Hypothalamus (tissue), 51 donors: ENCODE results near the gene CCNA2.

Experiments
- DNase-seq, 51 donors: peaks; one replicate each; lab custom pipeline; 2025; lab: John Stamatoyannopoulos, UW

CCNA2 gene

GRCh38 chr4:121778991-121779628 is 44.6 kb downstream of the CCNA2 start:
- DNase-seq = no peak

- no peak for DNase-seq
Observed at GRCh38 chr4:121777625-121778024, 46.1 kb downstream of the CCNA2 start.

DNA sequence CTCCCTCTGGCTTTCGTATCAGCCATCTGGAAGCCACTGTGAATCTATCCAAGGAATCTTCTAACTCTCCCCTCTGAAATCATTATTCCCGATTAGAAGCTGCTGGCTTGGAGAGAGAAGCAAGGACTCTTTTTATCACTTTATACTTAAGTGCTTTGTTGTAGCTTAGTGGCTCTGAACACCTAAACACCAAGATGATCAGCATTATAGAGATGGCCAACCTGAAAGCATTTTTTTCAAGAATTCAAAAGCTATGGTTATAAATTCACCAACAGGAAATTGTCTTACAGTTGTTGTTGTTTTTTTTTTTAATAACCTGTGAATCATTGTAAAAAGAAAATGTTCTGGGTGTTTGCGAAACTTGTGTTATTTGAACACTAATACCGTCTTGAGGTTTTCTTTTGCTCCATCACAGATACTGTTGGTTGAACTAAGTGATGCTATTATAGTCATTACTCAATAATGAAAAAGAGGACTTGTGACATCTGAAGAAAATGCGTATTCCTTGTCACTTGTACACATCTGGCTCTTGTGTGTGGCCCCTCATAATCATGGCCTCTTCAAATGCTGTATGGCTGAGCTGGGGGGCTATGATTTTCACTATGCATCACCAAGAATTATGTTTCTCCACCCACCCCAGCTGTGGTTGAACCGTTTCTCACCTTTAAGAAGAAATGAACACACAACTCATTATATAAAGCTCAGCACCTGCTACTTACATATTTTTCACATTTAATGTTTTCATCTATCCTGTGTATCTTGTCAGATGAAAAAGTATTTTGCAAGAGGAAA is 46.9 kb downstream of the CCNA2 start:
- no peak for DNase-seq

- DNase-seq = no peak
Observed at GRCh38 chr4:121773883-121774282, 49.8 kb downstream of the CCNA2 start.

DNA sequence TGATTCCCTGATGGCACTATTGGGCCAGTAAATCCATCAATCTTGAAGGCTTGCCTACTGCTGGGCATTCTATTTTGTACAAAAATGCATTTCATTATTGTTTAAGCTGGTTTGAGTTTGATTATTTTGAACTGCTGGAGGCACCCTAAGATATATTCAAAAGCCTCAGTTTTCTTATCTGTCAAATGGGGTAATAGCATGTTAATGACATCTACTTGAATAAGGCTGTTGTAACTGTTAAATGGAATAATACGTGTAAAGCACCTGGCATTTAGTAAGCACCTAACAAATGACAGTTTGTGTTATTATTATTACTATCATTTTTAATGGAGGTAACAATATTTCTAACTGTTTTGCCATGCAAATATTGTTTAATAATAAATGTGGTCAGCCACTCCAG is 51.8 kb downstream of the CCNA2 start:
- no peak for DNase-seq

DNA sequence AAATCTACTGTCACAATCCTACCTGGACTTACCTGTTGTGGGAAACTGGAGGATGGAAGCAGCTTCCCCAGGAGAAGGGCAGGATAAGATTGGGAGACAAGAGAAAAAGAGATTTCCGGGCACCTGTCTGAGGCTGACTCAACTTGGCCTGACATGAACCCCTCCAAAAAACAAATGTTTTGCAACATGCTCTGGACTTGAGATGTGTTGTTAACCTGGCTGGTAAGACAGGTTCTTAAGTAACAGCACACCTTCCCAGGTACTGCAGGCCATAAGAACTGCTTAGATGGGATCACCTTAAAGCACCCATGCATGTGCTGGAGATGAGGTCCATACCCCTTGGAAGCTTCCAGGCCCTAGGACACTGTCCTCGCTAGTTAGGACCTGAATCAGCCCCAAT is 54.3 kb downstream of the CCNA2 start:
- no peak for DNase-seq

DNA sequence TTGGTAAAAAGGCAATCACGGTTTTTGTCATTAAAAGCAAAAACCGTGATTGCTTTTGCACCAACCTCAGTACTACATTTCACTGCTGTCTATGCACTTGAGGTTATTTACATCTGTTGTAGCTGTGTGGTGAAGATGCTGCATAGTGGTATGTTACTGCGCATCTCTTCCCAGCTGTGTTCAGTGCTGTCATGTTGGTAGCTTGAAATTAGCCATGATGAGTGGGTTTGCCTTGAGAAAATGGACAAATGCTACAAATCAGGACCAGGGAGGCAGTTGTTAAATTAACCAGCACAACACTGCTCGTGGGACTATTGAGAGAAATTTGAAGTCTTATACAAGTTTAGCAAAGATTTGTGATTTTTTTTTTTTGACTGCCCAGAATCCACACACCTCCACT is 56.5 kb downstream of the CCNA2 start:
- DNase-seq = no peak
